Suppressor macrophage treated with lipopolysaccharide for 1 hour (primary cell): ENCODE measurements around the gene CABP1.
A peak's percentile ranks its signal among the peaks of the same experiment; 100 is the strongest.

Experiments used
- DNase-seq, 3 donors: peaks; one replicate each; pipeline ENCODE4 v3.0.0-alpha.2; 2020 to 2022

Gene CABP1

GRCh38 chr12:120631097-120631496 is 9.3 kb upstream of the CABP1 start:
- no peak for DNase-seq

GRCh38 chr12:120640861-120641833 is 721 bp downstream of the CABP1 start:
- DNase-seq: peak; percentile 68 to 86 (median 77)

DNA sequence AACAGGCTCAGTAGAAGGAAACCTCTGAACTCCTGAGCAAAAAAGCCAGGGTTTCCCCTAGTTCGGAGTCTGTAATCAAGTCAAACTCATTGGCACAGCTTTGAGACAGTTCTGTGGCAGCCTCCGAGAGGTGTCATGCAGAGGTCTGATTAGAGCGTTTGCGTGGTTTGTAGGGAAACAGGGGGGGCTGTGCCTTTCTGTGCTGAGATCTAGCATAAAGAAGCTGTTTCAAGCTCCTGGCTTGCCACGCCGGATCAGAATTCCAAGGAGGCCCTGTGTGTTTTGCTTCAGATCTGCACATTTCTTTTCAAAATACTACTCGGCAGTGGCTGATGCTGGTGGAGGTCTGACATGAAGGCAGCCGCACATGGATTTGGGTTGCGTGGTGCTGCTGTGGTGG is 1.7 kb downstream of the CABP1 start:
- DNase-seq: no peak

DNA sequence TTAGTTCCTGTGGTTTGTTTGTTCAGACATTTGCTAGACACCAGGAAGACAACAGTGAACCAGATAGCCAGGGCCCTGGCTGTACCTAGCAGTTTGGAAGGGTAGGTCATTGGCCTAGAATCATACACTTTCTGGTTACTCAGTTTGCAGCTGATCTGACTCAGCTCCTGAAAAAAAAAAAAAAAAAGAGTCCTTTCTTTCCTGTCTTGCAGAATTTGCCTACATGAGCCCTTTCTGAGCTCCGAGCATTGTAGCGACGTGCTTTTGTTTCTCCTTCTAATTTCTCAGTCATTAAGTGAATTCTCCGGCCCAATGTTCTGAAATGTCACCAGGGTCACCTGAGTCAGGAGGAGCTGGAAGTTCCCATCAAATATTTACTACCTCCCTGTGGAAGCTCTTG is 2.4 kb downstream of the CABP1 start:
- DNase-seq: no peak

DNA sequence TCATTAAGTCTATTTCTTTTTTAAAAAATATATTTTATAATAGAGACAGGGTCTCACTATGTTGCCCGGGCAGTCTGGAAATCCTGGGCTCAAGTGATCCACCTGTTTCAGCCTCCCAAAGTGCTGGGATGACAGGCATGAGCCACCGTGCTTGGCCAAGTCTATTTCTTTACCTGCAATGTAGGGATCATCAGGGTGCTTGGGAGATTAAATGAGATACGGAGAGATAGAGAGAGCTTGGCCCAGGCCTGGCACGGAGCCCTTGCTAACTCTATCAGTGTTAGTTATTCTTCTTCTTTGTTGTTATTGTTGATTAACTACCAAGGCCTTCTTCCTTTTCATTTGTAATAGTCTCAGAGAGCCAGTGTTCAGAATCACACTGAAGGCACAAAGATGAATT is 3.1 kb downstream of the CABP1 start:
- DNase-seq: no peak

GRCh38 chr12:120646044-120646443 is 5.6 kb downstream of the CABP1 start:
- DNase-seq: no peak

DNA sequence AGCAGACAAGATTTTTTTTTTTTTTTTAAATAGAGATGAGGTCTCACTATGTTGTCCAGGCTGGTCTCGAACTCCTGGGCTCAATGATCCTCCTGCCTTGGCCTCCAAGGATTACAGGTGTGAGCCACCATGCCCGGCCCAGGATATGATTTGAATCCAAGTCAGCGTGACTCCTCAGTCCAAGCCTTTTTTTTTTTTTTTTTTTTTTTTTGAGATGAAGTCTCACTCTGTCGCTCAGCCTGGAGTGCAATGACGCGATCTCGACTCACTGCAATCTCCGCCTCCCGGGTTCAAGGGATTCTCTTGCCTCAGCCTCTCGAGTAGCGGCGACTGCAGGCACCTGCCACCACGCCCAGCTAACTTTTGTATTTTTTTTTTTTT is 6.9 kb downstream of the CABP1 start:
- no peak for DNase-seq

DNA sequence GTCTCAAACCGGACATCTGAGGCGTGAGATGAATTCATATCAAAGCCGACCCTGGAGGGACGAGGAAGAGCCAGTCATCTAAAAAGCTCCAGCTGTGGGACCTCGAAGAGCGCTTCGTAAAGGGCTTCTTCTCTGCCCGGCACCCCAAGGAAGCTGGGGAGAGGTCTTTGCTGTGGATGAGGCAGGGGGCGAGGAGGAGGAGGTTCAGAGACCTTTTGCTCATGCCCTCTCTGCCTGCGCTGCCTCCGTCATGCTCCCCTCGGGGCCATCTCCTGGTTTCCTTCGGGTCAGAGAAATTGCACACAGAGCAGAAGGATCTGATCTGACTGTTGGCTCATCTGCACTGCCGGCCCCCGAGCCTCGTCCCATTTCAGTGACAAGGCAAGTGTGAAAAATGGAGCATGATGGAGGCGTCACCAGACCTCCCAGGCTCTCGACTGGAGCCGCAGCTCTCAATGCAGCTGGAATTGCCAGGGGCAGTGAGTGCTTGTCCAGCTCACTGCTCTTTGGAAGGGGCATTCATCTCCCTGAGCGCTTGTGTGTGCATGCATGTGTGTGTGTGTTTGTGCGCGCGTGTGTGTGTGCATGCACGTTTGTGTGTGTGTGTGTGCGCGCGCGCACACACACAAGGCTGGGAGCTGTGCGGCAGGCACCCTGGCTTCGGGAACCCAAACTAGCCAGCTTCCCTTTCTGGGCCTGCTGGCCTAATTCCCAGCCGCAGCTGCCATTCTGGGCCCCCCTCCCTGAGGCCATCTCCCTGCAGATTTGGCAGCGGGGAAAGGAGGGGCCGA is 9.2 kb downstream of the CABP1 start:
- DNase-seq: peak in 1 of 3 donors; percentile 43

GRCh38 chr12:120650233-120650690 is 9.8 kb downstream of the CABP1 start:
- no peak for DNase-seq

- DNase-seq: peak; percentile 31 to 75 (median 59)
Observed at GRCh38 chr12:120651821-120652220, 11.4 kb downstream of the CABP1 start.

DNA sequence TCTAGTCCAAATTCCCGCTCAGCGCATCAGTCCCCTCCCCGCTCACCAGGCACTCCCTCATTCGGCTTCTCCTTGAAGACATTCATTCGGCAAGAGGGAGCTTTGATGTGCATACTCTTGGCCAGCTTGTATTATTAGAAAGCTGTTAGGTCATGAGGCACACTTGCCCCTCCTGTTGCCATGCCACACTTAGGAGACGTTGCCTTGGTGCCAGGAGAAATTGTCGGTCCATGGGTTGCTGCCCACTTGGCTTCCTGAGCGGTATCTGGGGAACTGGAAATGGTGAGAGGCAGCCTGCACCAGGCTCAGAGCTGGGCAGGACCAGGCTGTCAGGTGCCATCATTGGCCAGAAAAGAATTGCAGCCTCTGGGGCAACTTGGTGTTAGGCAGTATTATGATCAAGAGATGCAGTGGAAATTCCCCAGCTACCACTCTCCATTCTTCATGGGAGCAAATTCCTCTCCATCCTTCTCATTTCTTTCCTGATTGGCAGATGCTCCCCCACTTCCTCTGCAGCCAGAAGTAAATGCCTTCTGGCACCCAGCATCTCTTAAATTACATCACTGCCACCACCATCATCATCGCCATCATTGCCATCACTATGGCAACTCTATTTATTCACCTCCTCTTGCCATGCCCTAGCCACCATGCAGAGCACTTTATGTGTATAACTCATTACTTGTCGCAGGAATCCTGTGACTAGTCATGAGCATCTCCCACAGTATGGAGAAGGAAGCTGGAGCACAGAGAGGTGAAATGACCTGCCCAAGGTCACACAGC is 12.4 kb downstream of the CABP1 start:
- no peak for DNase-seq

DNA sequence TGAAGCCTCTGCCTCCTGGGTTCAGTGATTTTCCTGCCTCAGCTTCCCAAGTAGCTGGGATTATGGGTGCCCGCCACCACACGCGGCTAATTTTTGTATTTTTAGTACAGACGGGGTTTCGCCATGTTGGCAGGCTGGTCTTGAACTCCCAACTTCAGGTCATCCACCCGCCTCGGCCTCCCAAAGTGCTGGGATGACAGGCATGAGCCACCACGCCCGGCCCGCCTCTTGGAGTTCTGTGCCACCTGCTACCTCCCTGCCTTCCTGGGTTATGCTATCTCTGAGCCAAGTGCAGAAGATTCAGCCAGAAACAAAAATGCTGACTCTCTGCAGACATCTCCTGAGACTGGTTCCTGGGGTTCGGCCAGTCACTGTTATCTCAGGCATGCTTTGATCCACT is 13.2 kb downstream of the CABP1 start:
- no peak for DNase-seq

DNA sequence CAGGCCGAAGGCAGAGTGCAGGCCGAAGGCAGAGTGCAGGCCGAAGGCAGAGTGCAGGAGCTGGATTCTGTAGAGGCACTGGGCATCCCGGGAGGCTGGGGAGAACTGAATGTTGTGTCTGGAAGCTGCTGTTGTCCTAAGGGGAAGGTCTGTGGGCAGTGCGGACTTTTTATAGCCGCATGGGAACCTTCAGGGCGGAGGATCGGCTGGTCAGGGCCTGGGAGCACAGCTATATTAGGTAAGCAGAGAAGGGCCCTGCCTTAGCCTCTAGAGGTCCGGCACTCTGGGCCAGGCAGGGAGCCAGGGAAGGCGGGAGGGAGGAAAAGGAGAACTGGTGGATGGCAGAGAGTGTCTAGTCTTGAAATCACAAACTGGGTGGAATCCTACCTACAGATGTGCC is 14.2 kb downstream of the CABP1 start:
- DNase-seq: no peak

- no peak for DNase-seq
Observed at GRCh38 chr12:120656008-120656407, 15.6 kb downstream of the CABP1 start.

DNA sequence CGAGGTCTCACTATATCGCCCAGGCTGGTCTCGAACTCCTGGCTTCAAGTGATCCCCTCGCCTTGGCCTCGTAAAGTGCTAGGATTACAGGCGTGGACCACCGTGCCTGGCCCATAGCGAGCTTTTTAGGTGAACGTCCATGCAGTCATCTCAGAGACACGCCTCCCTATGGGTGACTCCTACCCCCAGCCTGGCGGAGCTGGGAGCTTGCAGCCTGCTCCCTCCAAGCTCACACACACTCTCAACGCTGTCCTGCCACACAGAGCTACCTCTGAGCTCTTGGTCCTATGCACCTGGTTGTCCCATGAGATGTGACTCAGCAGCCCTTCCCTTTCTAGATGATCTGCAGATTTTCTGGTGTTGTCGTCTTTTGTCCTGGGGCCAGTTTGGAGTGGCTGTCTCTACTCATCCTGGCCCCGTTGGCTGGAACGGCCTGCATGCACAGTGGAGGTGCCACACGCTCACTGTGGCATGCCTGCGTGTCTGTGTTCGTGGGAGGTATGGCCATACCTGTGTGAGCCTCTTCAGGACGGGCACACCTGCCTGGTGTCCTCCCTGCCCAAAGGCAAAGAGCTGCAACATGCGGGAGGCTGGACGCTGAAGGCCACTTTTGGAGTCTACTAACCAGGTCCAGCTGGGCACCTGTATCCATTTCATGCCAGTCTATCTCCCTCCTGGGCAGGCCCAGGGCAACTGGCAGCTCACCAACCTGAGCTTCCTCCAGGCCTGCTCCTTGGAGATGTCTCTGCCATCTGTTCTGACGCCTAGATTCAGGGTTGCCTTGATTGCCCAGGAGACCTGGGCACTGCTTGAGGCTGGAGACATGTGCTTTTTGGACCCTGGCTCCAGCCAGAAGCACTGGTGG is 18.1 kb downstream of the CABP1 start:
- DNase-seq: no peak

GRCh38 chr12:120659151-120659525 is 18.7 kb downstream of the CABP1 start:
- DNase-seq: no peak

GRCh38 chr12:120661432-120661831 is 21.0 kb downstream of the CABP1 start:
- DNase-seq: no peak

DNA sequence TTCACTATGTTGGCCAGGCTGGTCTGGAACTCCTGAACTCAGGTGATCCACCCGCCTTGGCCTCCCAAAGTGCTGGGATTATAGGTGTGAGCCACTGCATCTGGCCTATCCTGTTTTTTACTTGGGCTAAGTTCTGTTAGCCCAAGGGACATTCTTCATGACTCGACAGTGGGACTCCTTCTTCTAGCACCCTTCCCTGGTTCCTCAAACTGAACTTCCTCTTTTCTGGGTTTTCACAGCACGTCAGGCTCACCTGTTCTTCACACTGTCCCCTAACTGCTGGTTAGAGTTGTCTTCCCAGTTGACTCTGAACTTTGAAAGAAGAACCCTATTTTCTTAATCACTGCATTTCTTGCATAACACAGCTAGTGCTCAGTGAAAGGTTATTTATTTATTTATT is 22.5 kb downstream of the CABP1 start:
- DNase-seq: peak in 1 of 3 donors; percentile 33

DNA sequence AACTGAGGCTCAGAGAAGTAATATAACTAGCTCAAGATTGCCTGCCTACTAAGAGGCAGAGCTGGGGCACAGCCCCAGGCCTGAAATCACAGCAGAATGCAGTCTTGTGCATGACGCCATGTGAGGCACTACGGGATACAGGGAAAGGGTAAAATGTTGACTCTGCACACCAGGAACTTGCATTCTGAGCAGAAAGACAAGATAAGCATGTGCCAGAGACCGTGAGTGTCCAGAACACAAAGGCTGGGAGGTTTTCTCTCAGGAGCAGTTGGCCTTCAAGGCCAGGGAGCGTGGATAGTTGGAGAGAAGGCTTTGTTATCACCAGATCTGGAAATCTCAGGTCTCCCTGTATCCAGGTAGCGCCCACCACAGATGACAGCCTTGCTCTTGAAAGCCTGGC is 23.3 kb downstream of the CABP1 start:
- no peak for DNase-seq

GRCh38 chr12:120666571-120667390 is 26.4 kb downstream of the CABP1 start:
- no peak for DNase-seq
